GM19328 (cell line): ENCODE results near the gene POLK.

Experiments used
- ATAC-seq: cut with Tn5 transposase; IDR thresholded peaks from one replicate; pipeline ENCODE4 v1.9.1; 2021; ENCODE audit warnings: mild to moderate bottlenecking, moderate library complexity; ENCODE audit not compliant: unreplicated experiment

The POLK gene

GRCh38 chr5:75640395-75640794 lies 128.7 kb downstream of the POLK start:
- no peak for ATAC-seq

GRCh38 chr5:75640826-75641225 lies 129.1 kb downstream of the POLK start:
- ATAC-seq = no peak

GRCh38 chr5:75648712-75649111 lies 137.0 kb downstream of the POLK start:
- no peak for ATAC-seq
